NCI-H446 treated with DMSO at 0.1 percent for 48 hours (cell line): ENCODE data around the gene ACTN4.
A peak's percentile ranks its signal among the peaks of the same experiment; 100 is the strongest.

Experiments
- DNase-seq: peaks from one replicate; lab custom pipeline; 2025; lab: John Stamatoyannopoulos, UW

Gene ACTN4

DNA sequence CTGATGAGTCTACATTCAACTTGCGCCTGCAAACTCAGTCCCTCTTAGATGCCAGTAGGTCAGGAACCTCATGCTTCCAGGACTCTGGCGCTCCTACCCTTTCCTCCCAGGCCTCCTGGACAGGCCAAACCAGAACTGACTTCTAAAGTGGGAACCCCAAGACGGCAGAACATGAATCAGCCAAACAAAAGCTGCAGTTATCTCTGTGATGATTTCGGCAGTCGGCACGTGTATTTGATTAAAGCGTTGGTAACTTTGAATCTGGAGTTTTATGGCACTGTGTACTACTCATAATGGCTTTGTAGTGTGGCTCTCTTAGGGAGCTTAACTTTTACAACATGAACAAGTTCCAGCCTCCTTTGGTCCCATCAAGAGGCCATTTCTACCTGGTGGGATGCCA is 13.7 kb downstream of the ACTN4 start:
- no peak for DNase-seq

GRCh38 chr19:38661996-38662395 is 14.5 kb downstream of the ACTN4 start:
- DNase-seq, result no peak

DNA sequence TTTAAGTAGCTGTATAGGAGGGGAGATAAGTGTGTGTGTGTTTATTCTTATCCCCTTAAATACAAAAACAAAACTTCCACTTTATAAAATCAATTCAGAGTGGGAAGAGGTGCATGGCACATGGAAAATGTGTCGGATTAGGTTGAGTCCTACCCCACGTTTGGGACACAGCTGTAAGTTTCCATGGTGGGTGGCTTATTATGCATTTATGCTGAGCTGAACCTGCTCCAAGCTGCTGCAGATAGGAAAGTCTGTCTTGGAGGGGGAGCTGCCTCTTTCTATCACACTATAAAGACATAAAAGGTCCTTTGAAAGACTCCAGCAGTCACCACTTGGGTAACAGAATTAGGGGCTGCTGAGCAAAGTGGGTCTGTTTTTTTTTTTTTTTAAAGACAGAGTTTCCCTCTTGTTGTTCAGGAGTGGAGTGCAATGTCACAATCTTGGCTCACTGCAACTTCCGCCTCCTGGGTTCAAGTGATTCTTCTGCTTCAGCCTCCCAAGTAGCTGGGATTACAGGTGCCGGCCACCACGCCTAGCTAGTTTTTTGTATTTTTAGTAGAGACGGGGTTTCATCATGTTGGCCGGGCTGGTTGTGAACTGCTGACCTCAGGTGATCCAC is 15.2 kb downstream of the ACTN4 start:
- DNase-seq, result no peak

- no peak for DNase-seq
Measured at GRCh38 chr19:38663156-38663651, 15.8 kb downstream of the ACTN4 start.

- no peak for DNase-seq
Measured at GRCh38 chr19:38663957-38664502, 16.6 kb downstream of the ACTN4 start.

DNA sequence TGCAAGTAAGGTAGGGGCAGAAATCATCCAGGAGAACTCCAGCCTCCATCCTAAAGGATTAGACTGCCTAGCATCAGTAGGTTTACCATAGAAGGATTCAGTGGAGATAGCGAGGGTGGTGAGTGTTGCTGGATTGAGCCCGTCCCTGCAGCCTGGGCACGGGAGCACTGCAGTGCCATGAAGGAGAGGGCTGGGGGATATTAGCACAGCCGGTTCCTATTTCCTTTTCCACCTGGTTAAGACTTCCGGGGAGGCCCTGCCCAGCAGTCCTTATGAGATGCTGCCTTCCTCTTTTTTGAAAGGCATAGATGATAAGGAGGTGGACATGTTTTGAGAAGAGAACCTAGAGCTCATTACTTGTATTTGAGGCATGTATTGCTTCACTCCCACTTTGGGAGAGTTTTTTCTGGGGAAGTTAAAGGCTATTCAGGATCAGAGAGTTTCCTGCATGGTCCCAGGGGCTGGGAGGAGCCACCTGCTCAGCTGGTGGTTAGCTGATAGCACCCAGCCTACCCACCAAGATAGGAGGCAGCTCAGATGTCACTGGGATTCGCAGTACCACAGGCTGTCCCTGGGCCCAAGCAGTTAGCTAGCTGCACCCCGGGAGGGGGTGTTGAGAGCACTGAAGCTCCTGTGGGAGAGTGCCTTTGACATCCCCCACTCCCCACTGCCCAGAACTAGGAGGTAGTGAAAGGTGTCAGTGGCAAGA is 17.2 kb downstream of the ACTN4 start:
- no peak for DNase-seq

DNA sequence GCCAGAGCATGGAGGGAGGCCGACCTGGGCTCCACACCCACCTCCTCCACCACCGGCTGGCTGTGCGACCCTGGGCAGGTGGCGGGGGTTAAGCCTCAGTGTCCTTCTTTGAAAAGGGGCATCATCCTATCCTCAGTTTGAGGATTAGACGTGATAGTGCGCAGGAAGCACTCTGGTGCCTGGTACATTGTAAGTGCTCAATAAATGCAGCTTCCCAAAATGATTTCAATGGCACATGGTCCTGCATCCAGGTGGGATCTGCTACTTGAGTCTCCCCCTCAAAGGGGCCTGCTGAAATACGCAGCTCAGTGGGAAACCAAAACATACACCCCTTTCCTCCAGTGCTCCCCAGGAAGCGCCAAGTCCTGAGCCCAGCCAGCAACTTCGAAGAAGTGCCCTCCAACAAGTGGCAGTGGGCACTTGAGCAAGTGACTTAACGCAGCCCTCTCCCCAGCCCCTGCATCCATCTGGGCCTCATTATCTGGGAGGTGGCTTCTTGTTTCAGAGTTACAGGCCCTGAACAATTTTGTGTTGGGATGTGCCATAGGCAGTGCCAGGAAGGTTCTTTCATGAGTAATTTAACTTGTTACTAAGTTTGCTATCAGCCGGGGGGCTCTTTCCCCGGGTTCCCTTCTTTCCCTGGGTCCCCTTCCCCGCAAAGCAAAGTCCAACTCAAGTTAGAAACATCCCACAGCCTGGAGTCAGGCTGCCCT is 17.9 kb downstream of the ACTN4 start:
- no peak for DNase-seq

DNA sequence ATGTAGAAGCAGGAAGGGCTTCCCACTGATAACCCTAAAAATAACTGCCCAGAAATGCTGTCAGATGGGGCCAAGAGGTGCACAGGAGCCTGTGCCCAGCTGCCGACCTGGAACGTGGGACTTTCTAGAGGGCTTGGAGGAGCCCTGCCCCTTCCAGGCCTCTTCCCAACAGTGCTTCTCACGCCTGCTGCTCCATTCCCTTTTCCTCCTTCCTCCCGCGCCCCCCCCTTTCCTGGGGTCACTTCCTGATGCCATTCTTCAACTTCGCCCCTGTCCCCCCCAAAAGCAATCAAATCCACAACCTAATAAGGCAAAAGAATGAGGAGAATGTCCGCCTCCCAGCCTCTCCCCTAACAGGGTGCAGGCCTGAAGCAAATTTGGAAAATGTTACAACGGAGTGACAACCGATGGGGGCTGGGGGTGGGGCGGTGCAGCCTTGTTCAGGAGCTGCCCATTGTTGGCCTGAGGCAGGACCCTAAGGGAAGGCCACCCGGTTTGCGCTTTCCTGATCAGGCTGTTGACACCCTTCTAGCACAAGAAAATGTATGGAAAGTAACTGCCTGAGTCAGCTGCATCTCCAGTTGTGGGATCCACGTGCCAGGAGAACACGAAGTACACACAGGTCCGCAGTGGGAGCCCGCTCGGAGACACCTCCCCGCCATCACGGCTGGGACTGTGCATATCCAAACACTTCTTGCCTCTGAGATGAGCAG is 18.7 kb downstream of the ACTN4 start:
- no peak for DNase-seq

GRCh38 chr19:38666663-38667511 is 19.4 kb downstream of the ACTN4 start:
- DNase-seq, result peak; percentile 19

DNA sequence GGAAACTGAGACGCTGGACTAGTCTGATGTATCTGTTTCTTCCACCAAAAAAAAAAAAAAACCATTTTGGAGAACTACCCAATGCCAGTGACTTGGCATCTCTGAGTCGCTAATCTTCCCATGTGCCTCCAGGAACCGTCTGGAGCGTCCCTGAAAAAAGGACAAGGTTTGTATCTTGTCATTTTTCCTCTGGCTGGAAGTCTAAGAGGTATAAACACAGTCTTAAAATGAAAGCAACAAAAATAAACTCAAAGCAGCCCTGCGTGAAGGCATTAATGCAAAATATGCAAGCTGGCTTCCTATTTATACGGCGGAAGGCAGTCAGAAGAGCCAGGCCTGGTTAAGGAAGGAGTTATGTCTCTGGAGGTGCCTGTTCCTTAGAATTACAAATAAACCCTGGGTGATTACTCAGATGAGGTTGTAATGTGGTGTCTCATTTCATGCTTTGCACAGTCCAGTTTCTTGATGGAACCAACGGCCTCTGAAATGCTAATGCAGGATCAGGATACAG is 20.3 kb downstream of the ACTN4 start:
- DNase-seq, result no peak

DNA sequence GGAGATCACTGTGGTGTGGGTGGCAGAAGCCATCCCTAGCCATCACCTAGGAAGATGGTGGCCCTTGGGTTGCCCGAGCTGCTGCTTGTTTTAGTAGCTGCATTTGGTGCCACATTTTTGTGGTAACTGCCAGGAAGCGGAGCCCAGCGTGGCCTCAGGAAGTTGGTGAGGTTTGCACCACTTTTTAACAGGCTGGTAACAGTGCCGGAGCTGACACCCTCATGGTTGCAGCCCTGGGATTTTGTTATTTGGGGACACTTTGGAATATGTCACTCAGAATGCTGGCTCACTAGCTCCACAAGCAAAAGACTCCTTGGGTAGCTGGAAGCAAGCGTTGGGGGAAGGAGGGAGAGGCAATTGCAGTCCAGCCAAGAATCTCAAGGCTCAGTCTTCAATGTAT is 22.1 kb downstream of the ACTN4 start:
- DNase-seq, result no peak

DNA sequence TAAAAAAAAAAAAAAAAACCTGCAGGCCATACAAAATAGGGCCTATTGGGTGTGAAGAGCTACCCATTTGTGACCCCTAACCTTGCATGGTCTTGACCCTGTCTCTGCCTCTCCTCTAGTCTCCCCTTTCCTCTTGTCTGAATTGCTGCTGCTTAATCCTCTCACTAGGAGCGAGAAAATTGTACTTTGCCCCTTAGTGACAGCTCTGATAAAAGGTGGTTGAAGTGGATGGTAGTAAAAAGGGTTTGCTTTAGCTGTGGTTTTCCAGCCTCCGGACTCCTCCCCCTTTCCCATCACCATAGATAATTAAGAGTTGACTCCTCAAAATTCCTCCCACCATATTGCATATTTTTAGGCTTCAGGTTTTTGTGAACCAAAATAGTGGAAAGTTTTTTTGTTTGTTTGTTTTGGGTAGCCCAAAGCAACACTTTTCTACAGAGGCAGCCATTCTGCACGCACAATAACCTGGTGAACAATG is 23.5 kb downstream of the ACTN4 start:
- no peak for DNase-seq

GRCh38 chr19:38671654-38672053 is 24.2 kb downstream of the ACTN4 start:
- no peak for DNase-seq

GRCh38 chr19:38673030-38673429 is 25.6 kb downstream of the ACTN4 start:
- no peak for DNase-seq

DNA sequence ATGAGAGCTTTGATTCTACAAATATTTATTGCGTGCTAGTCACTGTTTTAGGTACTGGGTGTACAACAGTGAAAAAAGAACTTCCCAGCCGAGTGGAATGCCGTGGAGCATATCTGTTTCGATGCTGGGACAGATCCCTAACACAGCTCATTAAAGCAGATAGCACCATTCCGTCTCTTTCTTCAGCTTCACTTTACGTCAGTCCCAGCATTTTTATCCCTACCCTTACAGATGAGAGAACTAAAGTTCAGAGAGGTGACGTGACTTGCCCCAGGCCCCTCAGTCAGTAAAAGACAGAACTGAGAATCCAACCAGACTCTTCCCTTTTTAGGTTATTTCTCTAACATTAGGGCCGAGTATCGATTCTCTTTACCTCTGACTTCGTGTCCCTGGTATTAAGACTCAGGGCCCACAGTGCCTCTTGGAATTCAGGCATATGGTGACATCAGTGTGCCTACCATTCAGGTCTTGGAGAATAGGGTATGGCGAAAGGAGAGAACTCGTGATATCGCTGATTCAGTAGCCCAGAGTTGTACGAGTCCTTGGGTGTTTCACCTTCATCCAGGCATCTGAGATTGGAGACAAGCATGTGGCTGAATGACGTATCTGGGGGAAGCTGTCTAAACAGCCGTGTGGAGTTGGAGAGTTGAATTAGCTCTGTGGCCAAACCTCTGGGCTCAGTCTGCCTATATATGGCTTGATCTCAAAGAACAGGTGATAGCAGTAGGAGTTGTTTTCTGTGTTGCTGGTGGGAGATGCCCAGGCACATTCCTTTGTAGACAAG is 27.1 kb downstream of the ACTN4 start:
- no peak for DNase-seq

GRCh38 chr19:38675611-38676010 is 28.2 kb downstream of the ACTN4 start:
- no peak for DNase-seq

DNA sequence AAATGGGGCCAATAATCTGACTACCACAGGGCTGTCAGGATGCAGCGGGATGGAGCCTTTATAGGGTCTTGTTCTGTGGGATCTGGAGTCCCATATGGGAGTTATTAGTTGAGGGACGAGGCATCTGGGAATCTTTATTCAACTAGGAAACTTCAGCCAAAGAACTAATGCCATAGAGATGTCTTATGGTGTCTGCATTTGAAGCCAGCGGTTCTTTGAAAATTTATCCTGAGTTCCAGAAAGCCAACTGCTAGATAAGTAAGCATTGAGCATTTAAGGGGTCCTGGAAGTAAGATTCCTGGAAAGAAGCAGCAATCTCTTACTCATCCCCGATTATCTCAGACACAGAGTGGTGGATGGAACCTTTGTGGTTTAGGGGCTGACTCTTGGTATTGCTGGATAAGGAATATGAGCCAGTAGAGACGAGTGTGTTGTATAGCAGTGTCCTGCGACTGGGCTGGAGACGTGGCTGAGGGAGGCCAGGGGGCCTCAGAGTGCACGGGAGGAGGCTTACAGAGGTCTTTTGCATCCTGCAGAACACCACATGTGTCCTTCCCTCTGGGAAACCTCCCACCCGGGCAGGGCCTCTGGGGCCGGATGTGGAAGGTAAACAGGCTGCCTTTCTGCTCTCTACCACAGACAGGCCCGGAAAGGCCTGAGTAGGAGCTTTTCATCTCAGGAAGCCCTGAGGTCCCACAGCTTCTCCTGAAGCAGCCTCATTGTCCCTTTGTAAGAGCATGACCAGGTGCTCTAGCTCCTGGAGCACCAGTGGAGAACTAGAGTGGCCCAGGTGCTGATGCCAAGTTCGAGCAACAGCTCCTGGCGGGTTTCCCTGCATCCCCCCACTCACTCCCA is 28.8 kb downstream of the ACTN4 start:
- DNase-seq, result no peak

DNA sequence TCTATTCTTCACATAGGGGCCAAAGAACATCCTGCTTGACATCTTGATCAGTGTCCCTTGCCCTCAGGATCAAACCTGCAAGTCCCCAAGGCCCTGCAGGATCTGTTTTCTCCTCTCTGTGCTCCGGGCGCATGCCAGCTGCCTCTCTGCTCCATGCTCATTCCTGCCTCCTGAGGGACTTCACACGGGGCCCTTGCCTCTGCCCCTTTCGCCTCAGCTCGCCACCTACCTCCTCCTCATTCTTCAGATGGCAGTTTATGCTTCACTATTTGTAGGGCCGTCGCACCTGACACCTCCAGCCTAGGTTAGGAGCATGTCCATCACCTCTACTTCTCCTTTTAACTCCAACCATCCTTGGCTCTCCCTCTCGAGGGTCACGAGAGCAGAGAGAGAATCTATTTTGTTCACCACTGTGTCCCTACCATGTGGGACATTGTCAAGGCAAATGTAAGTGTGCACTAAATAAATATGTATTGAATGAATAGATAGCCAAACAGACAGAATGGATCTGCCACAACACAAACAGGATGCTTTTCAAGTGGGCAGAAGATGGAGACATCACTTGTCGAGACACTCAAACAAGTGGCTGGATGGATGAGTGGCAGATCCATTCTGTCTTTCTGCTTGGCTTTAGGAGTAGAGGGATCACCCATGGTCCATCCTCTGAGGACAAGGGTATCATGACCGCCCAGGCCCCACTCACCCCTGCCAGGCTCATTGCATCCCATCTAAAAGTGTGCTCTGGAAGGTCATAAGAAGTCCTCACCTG is 29.6 kb downstream of the ACTN4 start:
- no peak for DNase-seq
